CD14-positive monocyte (primary cell): ENCODE results near the gene MEIS2. TPM values are rescaled to one million over a fixed set of nuclear protein-coding genes. Genes with fewer than 3 reads are reported as not detected.

Source experiments
- DNase-seq, 3 donors: peaks; one replicate each; pipeline ENCODE4 v3.0.0-alpha.2; 2011 to 2022
- H2AFZ ChIP-seq: 2 replicates; pipeline ENCODE4 v1.6.0; 2012; ENCODE audit warnings: mild to moderate bottlenecking, low read depth, low read length, inconsistent platforms; ENCODE audit not compliant: insufficient read depth, poor library complexity, severe bottlenecking
- H3K27ac ChIP-seq, 2 donors: 1 replicate in 1 of 2; 2 replicates in 1 of 2; pipeline ENCODE4 v1.5.1; 2012 to 2013; ENCODE audit warnings: low read length in 2 of 2, control low read depth in 1 of 2, inconsistent platforms in 1 of 2, low read depth in 1 of 2, mild to moderate bottlenecking in 1 of 2
- H3K27me3 ChIP-seq, 2 donors: one replicate each; pipeline versions ENCODE4 v1.6.0 to v1.6.1; 2011 to 2013; ENCODE audit warnings: low read length in 2 of 2; ENCODE audit not compliant: control insufficient read depth in 2 of 2, insufficient read depth in 2 of 2
- H3K36me3 ChIP-seq, 2 donors: replicated peaks in 1 of 2; 1 replicate in 1 of 2; 2 replicates in 1 of 2; pipeline versions ENCODE4 v1.5.1 to v1.6.1; 2012 to 2013; ENCODE audit warnings: low read length in 2 of 2, control low read depth in 1 of 2, inconsistent platforms in 1 of 2, mild to moderate bottlenecking in 1 of 2; ENCODE audit not compliant: insufficient read depth in 2 of 2, control insufficient read depth in 1 of 2
- H3K4me1 ChIP-seq, 2 donors: 1 replicate in 1 of 2; 2 replicates in 1 of 2; pipeline versions ENCODE4 v1.5.1 to v1.6.1; 2012 to 2013; ENCODE audit warnings: low read length in 2 of 2, control low read depth in 1 of 2, inconsistent platforms in 1 of 2, mild to moderate bottlenecking in 1 of 2, moderate library complexity in 1 of 2; ENCODE audit not compliant: insufficient read depth in 2 of 2, control insufficient read depth in 1 of 2
- H3K4me2 ChIP-seq: replicated peaks from 2 replicates; pipeline ENCODE3; 2012; ENCODE audit warnings: low read length, moderate library complexity, mild to moderate bottlenecking; ENCODE audit not compliant: poor library complexity, severe bottlenecking; ENCODE audit errors: extremely low read depth
- H3K4me3 ChIP-seq, 3 experiments: fragments of 200-600 bp in 1 of 3; sonication (generic) in 1 of 3; replicated peaks in 1 of 3; 1 replicate in 2 of 3; 2 replicates in 1 of 3; pipeline ENCODE4 v1.5.1; 2011 to 2013; ENCODE audit warnings: low read length in 3 of 3, mild to moderate bottlenecking in 3 of 3, control low read depth in 2 of 3, low read depth in 2 of 3, inconsistent platforms in 1 of 3, moderate library complexity in 1 of 3
- H3K79me2 ChIP-seq: 2 replicates; pipeline ENCODE4 v1.6.0; 2012; ENCODE audit warnings: mild to moderate bottlenecking, control low read depth, inconsistent platforms, low read length, moderate library complexity; ENCODE audit not compliant: insufficient read depth
- H3K9ac ChIP-seq: 2 replicates; pipeline ENCODE4 v1.6.0; 2017; ENCODE audit warnings: low read length, mild to moderate bottlenecking; ENCODE audit not compliant: insufficient read depth, poor library complexity, severe bottlenecking
- H3K9me3 ChIP-seq, 2 donors: replicated peaks in 1 of 2; 1 replicate in 1 of 2; 2 replicates in 1 of 2; pipeline versions ENCODE4 v1.5.1 to v1.6.1; 2012 to 2013; ENCODE audit warnings: low read length in 2 of 2, control low read depth in 1 of 2; ENCODE audit not compliant: control insufficient read depth in 1 of 2, insufficient read depth in 1 of 2
- H4K20me1 ChIP-seq: 2 replicates; pipeline ENCODE4 v1.6.0; 2012; ENCODE audit warnings: mild to moderate bottlenecking, low read length, control low read depth, moderate library complexity; ENCODE audit not compliant: insufficient read depth
- H3K27ac Mint-ChIP-seq, 7 donors: one replicate each; pipeline ENCODE4 v1.8.0; 2020; ENCODE audit warnings: mild to moderate bottlenecking in 7 of 7, mixed read lengths in 7 of 7, moderate library complexity in 6 of 7, inconsistent platforms in 2 of 7
- H3K27me3 Mint-ChIP-seq, 3 donors: one replicate each; pipeline ENCODE4 v1.8.0; 2021 to 2022; ENCODE audit warnings: low read depth in 3 of 3, mild to moderate bottlenecking in 3 of 3, mixed read lengths in 3 of 3, moderate library complexity in 3 of 3, inconsistent platforms in 1 of 3
- H3K36me3 Mint-ChIP-seq, 2 donors: one replicate each; pipeline ENCODE4 v1.8.0; 2020; ENCODE audit warnings: mixed read lengths in 2 of 2, inconsistent platforms in 1 of 2, mild to moderate bottlenecking in 1 of 2
- H3K4me1 Mint-ChIP-seq: one replicate; pipeline ENCODE4 v1.8.0; 2020; ENCODE audit warnings: mild to moderate bottlenecking, mixed read lengths
- H3K4me3 Mint-ChIP-seq, 2 donors: one replicate each; pipeline ENCODE4 v1.8.0; 2020; ENCODE audit warnings: mild to moderate bottlenecking in 2 of 2, mixed read lengths in 2 of 2, moderate library complexity in 1 of 2
- H3K9me3 Mint-ChIP-seq, 7 donors: one replicate each; pipeline ENCODE4 v1.8.0; 2020 to 2022; ENCODE audit warnings: mixed read lengths in 7 of 7, mild to moderate bottlenecking in 6 of 7, moderate library complexity in 6 of 7, inconsistent platforms in 2 of 7
- WGBS: methylation state at CpG from one replicate; pipeline ENCODE4 v1.1.5; 2013; ENCODE audit warnings: missing lambda C conversion rate; ENCODE audit not compliant: insufficient coverage; 5-methylcytosine and 5-hydroxymethylcytosine counted together
- intact Hi-C, 2 donors: fragments of 100-400 bp; cut with micrococcal nuclease; formaldehyde crosslinking; loops; one replicate each; pipeline versions ENCODE4 v1.15.0 to v1.15.1; 2023
- polyA plus RNA-seq, 3 donors: library from polyadenylated mRNA; depleted of rRNA in 1 of 3; unstranded in 2 of 3; stranded (reverse) in 1 of 3; fragments of 300-500 nt in 2 of 3; fragments of >200 nt in 1 of 3; fragmentation: Illumina TruSeq in 2 of 3; gene quantifications; 1 replicate in 2 of 3; 2 replicates in 1 of 3; pipeline ENCODE4 v1.2.3, GENCODE V29; 2012 to 2021
- TF ChIP-seq, protein P1 (sequence below): fragments of 200-600 bp; IDR thresholded peaks from one replicate; pipeline ENCODE4 v1.8.0; 2022; ENCODE audit warnings: antibody characterized with exemption, mild to moderate bottlenecking

MEIS2 gene
- polyA plus RNA-seq, 3 donors: not detected

DNA sequence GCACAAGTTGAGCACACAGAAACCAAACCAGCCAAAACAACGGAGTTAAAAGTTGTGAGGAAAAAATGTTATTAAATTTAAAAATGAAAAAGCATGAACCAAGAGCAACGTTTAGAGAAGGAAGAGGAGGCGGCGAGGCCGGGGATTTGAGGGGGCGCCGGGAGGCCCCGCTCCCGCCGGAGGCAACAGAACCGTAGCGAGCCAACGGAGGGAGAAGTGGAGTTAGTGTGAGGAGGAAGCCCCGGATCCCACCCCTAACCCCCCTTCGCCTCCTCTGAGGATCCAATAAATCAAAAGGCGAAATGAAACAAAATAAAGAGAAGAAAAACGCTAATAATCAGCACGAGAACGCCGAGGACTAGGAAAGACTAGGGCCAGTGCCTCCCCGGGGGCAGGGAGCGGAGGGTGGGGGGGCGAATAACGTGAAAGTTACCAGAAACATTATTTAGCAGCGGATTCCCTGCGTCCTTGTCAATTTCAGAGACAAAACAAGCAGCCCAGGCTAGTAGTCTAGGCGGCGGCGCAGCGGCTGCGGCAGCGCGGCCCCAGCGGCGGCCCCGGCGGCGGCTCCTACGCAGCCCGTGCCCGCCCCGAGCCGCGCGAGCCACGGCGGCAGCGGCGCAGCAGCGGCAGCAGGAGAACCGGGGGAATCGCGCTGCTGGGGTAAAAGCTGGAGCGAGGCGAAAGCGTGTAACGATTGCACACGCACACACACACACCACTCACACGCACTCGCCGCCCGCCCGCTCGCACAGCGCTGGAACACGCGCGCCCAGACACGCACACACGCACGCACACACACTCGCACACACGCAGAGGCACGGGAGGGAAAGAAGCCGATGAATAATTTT, 1.7 kb downstream of the MEIS2 start:
- peak overlapping the region; percentile 79 for H3K4me2 ChIP-seq
- intact Hi-C loops: no loop called here
- under 1% methylated on average over 37 of the region's 75 CpGs for WGBS
- peaks cover 7 to 68% (median 57%) of the 10 kb centered on the region in 7 donors for H3K9me3 Mint-ChIP-seq
- H3K27me3 ChIP-seq: peaks cover 80 to 96% of the 10 kb centered on the region in 2 donors
- peaks cover 50% of the 10 kb centered on the region for H3K4me1 Mint-ChIP-seq
- H3K4me1 ChIP-seq: peaks cover 26 to 29% of the 10 kb centered on the region in 2 donors
- no peak overlapping the region for H3K27ac ChIP-seq
- peaks cover 5 to 67% of the 10 kb centered on the region in 2 donors for H3K9me3 ChIP-seq
- H3K27ac Mint-ChIP-seq: peak overlapping the region in 1 of 7 donors; percentile 22
- H3K36me3 Mint-ChIP-seq: peaks cover 9 to 17% of the 10 kb centered on the region in 2 donors
- peak overlapping the region; percentile 3 for H2AFZ ChIP-seq
- peak overlapping the region; percentile 21 for H3K9ac ChIP-seq
- TF ChIP-seq, protein P1, sequence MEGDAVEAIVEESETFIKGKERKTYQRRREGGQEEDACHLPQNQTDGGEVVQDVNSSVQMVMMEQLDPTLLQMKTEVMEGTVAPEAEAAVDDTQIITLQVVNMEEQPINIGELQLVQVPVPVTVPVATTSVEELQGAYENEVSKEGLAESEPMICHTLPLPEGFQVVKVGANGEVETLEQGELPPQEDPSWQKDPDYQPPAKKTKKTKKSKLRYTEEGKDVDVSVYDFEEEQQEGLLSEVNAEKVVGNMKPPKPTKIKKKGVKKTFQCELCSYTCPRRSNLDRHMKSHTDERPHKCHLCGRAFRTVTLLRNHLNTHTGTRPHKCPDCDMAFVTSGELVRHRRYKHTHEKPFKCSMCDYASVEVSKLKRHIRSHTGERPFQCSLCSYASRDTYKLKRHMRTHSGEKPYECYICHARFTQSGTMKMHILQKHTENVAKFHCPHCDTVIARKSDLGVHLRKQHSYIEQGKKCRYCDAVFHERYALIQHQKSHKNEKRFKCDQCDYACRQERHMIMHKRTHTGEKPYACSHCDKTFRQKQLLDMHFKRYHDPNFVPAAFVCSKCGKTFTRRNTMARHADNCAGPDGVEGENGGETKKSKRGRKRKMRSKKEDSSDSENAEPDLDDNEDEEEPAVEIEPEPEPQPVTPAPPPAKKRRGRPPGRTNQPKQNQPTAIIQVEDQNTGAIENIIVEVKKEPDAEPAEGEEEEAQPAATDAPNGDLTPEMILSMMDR: no peak
- H3K79me2 ChIP-seq: no peaks in the 10 kb centered on the region
- no peaks in the 10 kb centered on the region for H3K36me3 ChIP-seq
- peak in 1 of 3 donors; percentile 12 for DNase-seq
- H3K4me3 Mint-ChIP-seq: peak overlapping the region; percentile 72 to 100
- peaks cover 96 to 98% (median 97%) of the 10 kb centered on the region in 3 donors for H3K27me3 Mint-ChIP-seq
- H3K4me3 ChIP-seq: peak overlapping the region in 2 of 3 experiments; percentile 14 to 88
- no peaks in the 10 kb centered on the region for H4K20me1 ChIP-seq

GRCh38 chr15:37097144-37097919, 3.0 kb downstream of the MEIS2 start:
- no peak overlapping the region for H2AFZ ChIP-seq
- peaks cover 6 to 15% of the 10 kb centered on the region in 2 donors for H3K36me3 Mint-ChIP-seq
- no peaks in the 10 kb centered on the region for H3K79me2 ChIP-seq
- peak overlapping the region; percentile 20 to 91 for H3K4me3 Mint-ChIP-seq
- peaks cover 5 to 56% (median 45%) of the 10 kb centered on the region in 7 donors for H3K9me3 Mint-ChIP-seq
- no peak overlapping the region for H3K4me3 ChIP-seq
- H3K4me1 ChIP-seq: peaks cover 26 to 29% of the 10 kb centered on the region in 2 donors
- H3K27ac ChIP-seq: no peak overlapping the region
- peaks cover 4 to 64% of the 10 kb centered on the region in 2 donors for H3K9me3 ChIP-seq
- H3K4me1 Mint-ChIP-seq: peaks cover 47% of the 10 kb centered on the region
- no peaks in the 10 kb centered on the region for H3K36me3 ChIP-seq
- H3K9ac ChIP-seq: no peak overlapping the region
- H3K27me3 ChIP-seq: peaks cover 74 to 95% of the 10 kb centered on the region in 2 donors
- 6% methylated on average over 22 of the region's 30 CpGs for whole genome bisulfite sequencing
- no peaks in the 10 kb centered on the region for H4K20me1 ChIP-seq
- H3K27ac Mint-ChIP-seq: no peak overlapping the region
- intact Hi-C loops: no loop called here
- no peak for DNase-seq
- no peak overlapping the region for H3K4me2 ChIP-seq
- peaks cover 91 to 95% (median 94%) of the 10 kb centered on the region in 3 donors for H3K27me3 Mint-ChIP-seq
- TF ChIP-seq, protein P1: no peak
